Astrocyte (in vitro differentiated cells and primary cell): ENCODE results near the gene STAB1. TPM values are rescaled to one million over a fixed set of nuclear protein-coding genes. Genes with fewer than 3 reads are reported as not detected.

Source experiments
- DNase-seq: peaks from one replicate; pipeline ENCODE4 v3.0.0-alpha.2; 2010; ENCODE audit warnings: low read depth
- FAIRE-seq: peaks from 2 replicates; lab custom pipeline; 2011; peaks lifted over from hg19 to GRCh38; lab: Jason Lieb, UNC
- H2AFZ ChIP-seq: 2 replicates; pipeline ENCODE4 v1.6.0; 2012; ENCODE audit warnings: low read depth, low read length, inconsistent platforms
- H3K27ac ChIP-seq: 2 replicates; pipeline ENCODE4 v1.5.1; 2011; ENCODE audit warnings: low read depth, low read length, inconsistent platforms
- H3K27me3 ChIP-seq: 2 replicates; pipeline ENCODE4 v1.6.0; 2011; ENCODE audit warnings: low read length, inconsistent platforms; ENCODE audit not compliant: insufficient read depth
- H3K36me3 ChIP-seq: 2 replicates; pipeline ENCODE4 v1.5.1; 2011; ENCODE audit warnings: low read length, inconsistent platforms; ENCODE audit not compliant: insufficient read depth
- H3K4me1 ChIP-seq: 2 replicates; pipeline ENCODE4 v1.5.1; 2011; ENCODE audit warnings: low read length, inconsistent platforms; ENCODE audit not compliant: insufficient read depth
- H3K4me2 ChIP-seq: 2 replicates; pipeline ENCODE4 v1.6.0; 2012; ENCODE audit warnings: low read length, inconsistent platforms
- H3K4me3 ChIP-seq: 2 replicates; pipeline ENCODE4 v1.5.1; 2011; ENCODE audit warnings: low read depth, mild to moderate bottlenecking, low read length, inconsistent platforms; ENCODE audit not compliant: insufficient read depth
- H3K79me2 ChIP-seq: 2 replicates; pipeline ENCODE4 v1.6.0; 2012; ENCODE audit warnings: mild to moderate bottlenecking, low read length, inconsistent platforms; ENCODE audit not compliant: insufficient read depth
- H3K9ac ChIP-seq: 2 replicates; pipeline ENCODE4 v1.6.0; 2012; ENCODE audit warnings: mild to moderate bottlenecking, low read length, inconsistent platforms
- H3K9me3 ChIP-seq: 2 replicates; pipeline ENCODE4 v1.5.1; 2012; ENCODE audit warnings: low read depth, mild to moderate bottlenecking, low read length, inconsistent platforms; ENCODE audit not compliant: insufficient read depth
- H4K20me1 ChIP-seq: 2 replicates; pipeline ENCODE4 v1.6.0; 2012; ENCODE audit warnings: low read length, inconsistent platforms; ENCODE audit not compliant: insufficient read depth
- H3K27ac Mint-ChIP-seq: one replicate; pipeline ENCODE4 v1.8.0; 2021; ENCODE audit warnings: mild to moderate bottlenecking, mixed read lengths; ENCODE audit not compliant: unreplicated experiment
- H3K27me3 Mint-ChIP-seq: one replicate; pipeline ENCODE4 v1.8.0; 2021; ENCODE audit warnings: low read depth, mixed read lengths; ENCODE audit not compliant: unreplicated experiment
- H3K36me3 Mint-ChIP-seq: one replicate; pipeline ENCODE4 v1.8.0; 2021; ENCODE audit warnings: low read depth, mixed read lengths; ENCODE audit not compliant: unreplicated experiment
- H3K4me1 Mint-ChIP-seq: one replicate; pipeline ENCODE4 v1.8.0; 2021; ENCODE audit warnings: low read depth, mixed read lengths; ENCODE audit not compliant: unreplicated experiment
- H3K4me3 Mint-ChIP-seq: one replicate; pipeline ENCODE4 v1.8.0; 2021; ENCODE audit warnings: mild to moderate bottlenecking, moderate library complexity, mixed read lengths; ENCODE audit not compliant: unreplicated experiment
- H3K9me3 Mint-ChIP-seq: one replicate; pipeline ENCODE4 v1.8.0; 2021; ENCODE audit warnings: mild to moderate bottlenecking, mixed read lengths; ENCODE audit not compliant: unreplicated experiment
- EZH2 ChIP-seq: IDR thresholded peaks from 2 replicates; pipeline ENCODE4 v1.6.1; 2012; ENCODE audit warnings: mild to moderate bottlenecking, low read length, inconsistent platforms; ENCODE audit not compliant: insufficient read depth
- total RNA-seq: library from RNA; stranded (reverse); gene quantifications from 2 replicates; pipeline ENCODE4 v1.2.1, GENCODE V29; 2021
- TF ChIP-seq, protein P1 (sequence below): IDR thresholded peaks from 2 replicates; pipeline ENCODE4 v1.5.1; 2011; ENCODE audit warnings: low read depth, mild to moderate bottlenecking, inconsistent platforms, low read length, moderate library complexity; ENCODE audit not compliant: insufficient read depth

STAB1 gene
- total RNA-seq, 1 donor from 2014 or later, result 0.39 TPM

DNA sequence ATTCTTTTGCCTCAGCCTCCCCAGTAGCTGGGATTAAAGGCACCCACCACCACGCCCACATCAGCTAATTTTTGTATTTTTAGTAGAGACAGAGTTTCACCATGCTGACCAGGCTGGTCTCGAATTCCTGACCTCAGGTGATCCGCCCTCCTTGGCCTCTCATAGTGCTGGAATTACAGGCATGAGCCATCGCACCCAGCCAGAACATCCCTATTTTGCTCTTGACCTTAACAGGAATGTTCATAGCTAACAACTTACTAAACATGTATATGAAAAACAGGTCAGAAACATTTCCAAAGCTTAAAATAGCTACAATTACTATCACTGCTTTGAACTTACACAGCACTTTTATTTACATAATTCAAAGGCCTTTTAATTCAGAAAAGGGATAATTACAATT, 74.9 kb downstream of the STAB1 start:
- FAIRE-seq (no peak), DNase-seq (peak; percentile 57)
- TF ChIP-seq, protein P1, sequence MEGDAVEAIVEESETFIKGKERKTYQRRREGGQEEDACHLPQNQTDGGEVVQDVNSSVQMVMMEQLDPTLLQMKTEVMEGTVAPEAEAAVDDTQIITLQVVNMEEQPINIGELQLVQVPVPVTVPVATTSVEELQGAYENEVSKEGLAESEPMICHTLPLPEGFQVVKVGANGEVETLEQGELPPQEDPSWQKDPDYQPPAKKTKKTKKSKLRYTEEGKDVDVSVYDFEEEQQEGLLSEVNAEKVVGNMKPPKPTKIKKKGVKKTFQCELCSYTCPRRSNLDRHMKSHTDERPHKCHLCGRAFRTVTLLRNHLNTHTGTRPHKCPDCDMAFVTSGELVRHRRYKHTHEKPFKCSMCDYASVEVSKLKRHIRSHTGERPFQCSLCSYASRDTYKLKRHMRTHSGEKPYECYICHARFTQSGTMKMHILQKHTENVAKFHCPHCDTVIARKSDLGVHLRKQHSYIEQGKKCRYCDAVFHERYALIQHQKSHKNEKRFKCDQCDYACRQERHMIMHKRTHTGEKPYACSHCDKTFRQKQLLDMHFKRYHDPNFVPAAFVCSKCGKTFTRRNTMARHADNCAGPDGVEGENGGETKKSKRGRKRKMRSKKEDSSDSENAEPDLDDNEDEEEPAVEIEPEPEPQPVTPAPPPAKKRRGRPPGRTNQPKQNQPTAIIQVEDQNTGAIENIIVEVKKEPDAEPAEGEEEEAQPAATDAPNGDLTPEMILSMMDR, result no peak
- no peak for TF ChIP-seq EZH2
- Histone ChIP-seq H3K9me3 (no peaks in the 10 kb centered on the region), H4K20me1 (peaks cover 4% of the 10 kb centered on the region), H3K36me3 (peaks cover 12% of the 10 kb centered on the region), H3K4me1 (peaks cover 2% of the 10 kb centered on the region), H3K4me3 (no peak overlapping the region), H3K27me3 (no peaks in the 10 kb centered on the region), H3K79me2 (no peaks in the 10 kb centered on the region), H3K4me2 (no peak overlapping the region), H2AFZ (no peak overlapping the region), H3K9ac (no peak overlapping the region), H3K27ac (peak overlapping the region; percentile 27)
- no peaks in the 10 kb centered on the region for H3K27me3 Mint-ChIP-seq
- H3K9me3 Mint-ChIP-seq, result no peaks in the 10 kb centered on the region
- H3K4me1 Mint-ChIP-seq, result peaks cover 7% of the 10 kb centered on the region
- H3K36me3 Mint-ChIP-seq, result peaks cover 6% of the 10 kb centered on the region
- peak overlapping the region; percentile 22 for H3K27ac Mint-ChIP-seq
- no peak overlapping the region for H3K4me3 Mint-ChIP-seq

GRCh38 chr3:52572221-52572620, 77.1 kb downstream of the STAB1 start:
- Mint-ChIP-seq H3K9me3 (no peaks in the 10 kb centered on the region), H3K36me3 (peaks cover 10% of the 10 kb centered on the region), H3K4me1 (peaks cover 7% of the 10 kb centered on the region), H3K27ac (no peak overlapping the region), H3K27me3 (no peaks in the 10 kb centered on the region), H3K4me3 (no peak overlapping the region)
- H3K4me3 ChIP-seq, result no peak overlapping the region
- TF ChIP-seq, protein P1, result no peak
- no peak for TF ChIP-seq EZH2
- DNase-seq (no peak), FAIRE-seq (no peak)
- no peaks in the 10 kb centered on the region for H3K9me3 ChIP-seq
- no peak overlapping the region for H3K4me2 ChIP-seq
- H3K4me1 ChIP-seq, result peaks cover 2% of the 10 kb centered on the region
- peaks cover 21% of the 10 kb centered on the region for H3K36me3 ChIP-seq
- no peak overlapping the region for H3K27ac ChIP-seq
- no peak overlapping the region for H3K9ac ChIP-seq
- H4K20me1 ChIP-seq, result peaks cover 4% of the 10 kb centered on the region
- no peak overlapping the region for H2AFZ ChIP-seq
- H3K27me3 ChIP-seq, result no peaks in the 10 kb centered on the region
- no peaks in the 10 kb centered on the region for H3K79me2 ChIP-seq

Other genes starting within 250 kb of the STAB1 start
- gene PPM1M, start 249.6 kb upstream of the STAB1 start, total RNA-seq, result 8.9 and 9.1 TPM in 2 replicates
- gene WDR82, start 216.7 kb upstream of the STAB1 start, total RNA-seq, result 57.4 and 59.7 TPM in 2 replicates
- gene GLYCTK, start 207.5 kb upstream of the STAB1 start, total RNA-seq, result 4.8 and 5.2 TPM in 2 replicates
- 2.2 and 2.3 TPM in 2 replicates for gene DNAH1, start 179.0 kb upstream of the STAB1 start, total RNA-seq
- gene BAP1, start 85.3 kb upstream of the STAB1 start, total RNA-seq, result 70.6 and 74.0 TPM in 2 replicates
- gene PHF7, start 84.7 kb upstream of the STAB1 start, total RNA-seq, result 3.9 and 4.8 TPM in 2 replicates
- gene SEMA3G, start 50.2 kb upstream of the STAB1 start, total RNA-seq, result 0.09 and 0.26 TPM in 2 replicates
- 5.4 and 12.4 TPM in 2 replicates for gene TNNC1, start 41.3 kb upstream of the STAB1 start, total RNA-seq
- gene NISCH, start 39.7 kb upstream of the STAB1 start, total RNA-seq, result 118 TPM in 2 replicates
- 178 and 189 TPM in 2 replicates for gene NT5DC2, start 38.5 kb downstream of the STAB1 start, total RNA-seq
- gene UQCC5, start 41.3 kb downstream of the STAB1 start, total RNA-seq, result 22.9 and 26.0 TPM in 2 replicates
- gene PBRM1, start 190.6 kb downstream of the STAB1 start, total RNA-seq, result 54.5 and 58.4 TPM in 2 replicates
- gene GNL3, start 190.7 kb downstream of the STAB1 start, total RNA-seq, result 85.4 and 93.7 TPM in 2 replicates
- gene GLT8D1, start 210.5 kb downstream of the STAB1 start, total RNA-seq, result 78.2 and 95.5 TPM in 2 replicates
- 110 and 119 TPM in 2 replicates for gene SPCS1, start 210.8 kb downstream of the STAB1 start, total RNA-seq